HCT116 (cell line): ENCODE measurements around the gene NR4A1. TPM values are rescaled to one million over a fixed set of nuclear protein-coding genes. Genes with fewer than 3 reads are reported as not detected.
A peak's percentile ranks its signal among the peaks of the same experiment; 100 is the strongest.

Source experiments
- ATAC-seq: fragments of 200-7000 bp; cut with Tn5 transposase; 2 replicates; pipeline ENCODE4 v1.9.1; 2020; ENCODE audit warnings: mild to moderate bottlenecking, moderate library complexity
- BruUV-seq: library from RNA; stranded (reverse); fragments of 400-500 nt; replicated peaks from 2 replicates; lab custom pipeline; 2021; lab: Mats Ljungman, UMichigan
- CTCF ChIA-PET: fragments of 300-600 bp; sonication (Branson Sonifier 250); formaldehyde crosslinking; loops from one replicate; lab custom pipeline; 2021; ENCODE audit warnings: antibody characterized with exemption; lab: Charles Lee
- POLR2A ChIA-PET: fragments of 300-600, 350-600 bp; sonication (Branson Sonifier 250); formaldehyde crosslinking; loops from one replicate; lab custom pipeline; 2021; ENCODE audit warnings: antibody characterized with exemption; lab: Charles Lee
- RAD21 ChIA-PET, 2 experiments: fragments of 300-600 bp; sonication (Branson Sonifier 250); formaldehyde crosslinking; loops; one replicate each; lab custom pipeline; 2023; ENCODE audit warnings: low total read pairs in 2 of 2; ENCODE audit not compliant: uncharacterized antibody in 2 of 2, unreplicated experiment in 2 of 2, low non-redundant PET in 1 of 2; lab: Charles Lee
- DNase-seq: peaks from one replicate; pipeline ENCODE4 v3.0.0-alpha.2; 2010; ENCODE audit warnings: low read depth, low spot score
- H2AFZ ChIP-seq: fragments of 200-600 bp; shearing (Covaris generic), sonication (generic); 2 replicates; pipeline ENCODE4 v1.6.1; 2017; ENCODE audit warnings: low read depth, mixed run types, mixed read lengths, antibody characterized with exemption, low read length; ENCODE audit not compliant: poor library complexity, severe bottlenecking
- H3K27ac ChIP-seq: 2 replicates; pipeline ENCODE4 v1.5.1; 2012; ENCODE audit warnings: low read depth, low read length
- H3K27me3 ChIP-seq: fragments of 200-600 bp; sonication (generic); 2 replicates; pipeline ENCODE4 v1.6.1; 2016; ENCODE audit warnings: mixed run types, low read length, mixed read lengths; ENCODE audit not compliant: insufficient read depth
- H3K36me3 ChIP-seq, 2 experiments: fragments of 200-500 bp in 1 of 2; fragments of 200-600 bp in 1 of 2; sonication (Bioruptor generic) in 1 of 2; sonication (generic) in 1 of 2; 2 replicates each; pipeline versions ENCODE4 v1.5.1 to v1.6.1; 2014 to 2016; ENCODE audit warnings: low read length in 2 of 2, inconsistent platforms in 1 of 2, mixed read lengths in 1 of 2, mixed run types in 1 of 2; ENCODE audit not compliant: insufficient read depth in 2 of 2, control insufficient read depth in 1 of 2
- H3K4me1 ChIP-seq, 2 experiments: fragments of 200-600 bp in 1 of 2; sonication (generic) in 1 of 2; 2 replicates each; pipeline versions ENCODE4 v1.5.1 to v1.6.1; 2012 to 2017; ENCODE audit warnings: low read length in 2 of 2, inconsistent platforms in 1 of 2, mild to moderate bottlenecking in 1 of 2, mixed read lengths in 1 of 2, mixed run types in 1 of 2, moderate library complexity in 1 of 2; ENCODE audit not compliant: insufficient read depth in 2 of 2, control insufficient read depth in 1 of 2
- H3K4me2 ChIP-seq: fragments of 200-600 bp; sonication (generic); 2 replicates; pipeline ENCODE4 v1.6.1; 2017; ENCODE audit warnings: mixed run types, low read length, mixed read lengths
- H3K4me3 ChIP-seq, 2 experiments: fragments of 200-600 bp in 1 of 2; sonication (generic) in 1 of 2; replicated peaks in 1 of 2; 2 replicates each; pipeline ENCODE4 v1.5.1; 2011 to 2016; ENCODE audit warnings: low read length in 2 of 2, control low read depth in 1 of 2, low read depth in 1 of 2, mild to moderate bottlenecking in 1 of 2, mixed read lengths in 1 of 2, mixed run types in 1 of 2
- H3K79me2 ChIP-seq: fragments of 200-600 bp; sonication (generic); 2 replicates; pipeline ENCODE4 v1.6.1; 2017; ENCODE audit warnings: mild to moderate bottlenecking, mixed run types, low read length, moderate library complexity, mixed read lengths; ENCODE audit not compliant: insufficient read depth
- H3K9ac ChIP-seq: fragments of 200-600 bp; sonication (generic); 2 replicates; pipeline ENCODE4 v1.6.1; 2016; ENCODE audit warnings: low read length, mixed read lengths
- H3K9me2 ChIP-seq: fragments of 200-600 bp; sonication (generic), shearing (Covaris generic); 2 replicates; pipeline ENCODE4 v1.6.1; 2017; ENCODE audit warnings: mixed run types, mild to moderate bottlenecking, moderate library complexity; ENCODE audit not compliant: insufficient read depth
- H3K9me3 ChIP-seq, 2 experiments: fragments of 200-500 bp in 1 of 2; fragments of 200-600 bp in 1 of 2; sonication (Bioruptor generic) in 1 of 2; sonication (generic) in 1 of 2; 2 replicates each; pipeline ENCODE4 v1.6.1; 2014 to 2017; ENCODE audit warnings: low read length in 2 of 2, mixed read lengths in 2 of 2, inconsistent platforms in 1 of 2, low read depth in 1 of 2, mild to moderate bottlenecking in 1 of 2, mixed run types in 1 of 2, moderate library complexity in 1 of 2; ENCODE audit not compliant: control insufficient read depth in 1 of 2, insufficient read depth in 1 of 2
- H4K20me1 ChIP-seq: fragments of 200-600 bp; sonication (generic), shearing (Covaris generic); 2 replicates; pipeline ENCODE4 v1.6.1; 2017; ENCODE audit warnings: mixed run types, mild to moderate bottlenecking, moderate library complexity; ENCODE audit not compliant: insufficient read depth
- CTCF ChIP-seq, 3 experiments: fragments of 200-600 bp in 1 of 3; sonication (generic) in 1 of 3; IDR thresholded peaks in 2 of 3; conservative IDR thresholded peaks in 1 of 3; 2 replicates each; pipeline ENCODE4 v1.5.1; 2012 to 2017; ENCODE audit warnings: low read depth in 2 of 3, low read length in 2 of 3, antibody characterized with exemption in 1 of 3, borderline replicate concordance in 1 of 3, control low read depth in 1 of 3, mild to moderate bottlenecking in 1 of 3, mixed read lengths in 1 of 3, mixed run types in 1 of 3, moderate library complexity in 1 of 3; ENCODE audit not compliant: insufficient read depth in 1 of 3
- ELF1 ChIP-seq: IDR thresholded peaks from 2 replicates; pipeline ENCODE4 v1.6.1; 2012; ENCODE audit warnings: low read depth, borderline replicate concordance
- POLR2AphosphoS5 ChIP-seq: IDR thresholded peaks from 2 replicates; pipeline ENCODE4 v1.6.1; 2011; ENCODE audit warnings: mild to moderate bottlenecking, low read depth, low read length, moderate library complexity
- YY1 ChIP-seq: IDR thresholded peaks from 2 replicates; pipeline ENCODE4 v1.6.1; 2011; ENCODE audit warnings: low read length, low read depth, moderate library complexity, mild to moderate bottlenecking; ENCODE audit not compliant: insufficient replicate concordance; ENCODE audit errors: extremely low read depth
- intact Hi-C: fragments of 100-400 bp; cut with micrococcal nuclease; formaldehyde crosslinking; loops from 2 replicates; pipeline ENCODE4 v1.10.0; 2022
- total RNA-seq: library from RNA; stranded (reverse); gene quantifications from one replicate; pipeline ENCODE4 v1.2.1, GENCODE V29; 2021; ENCODE audit not compliant: unreplicated experiment

Gene NR4A1
- total RNA-seq, 1 experiment from 2014 or later = 35.3 TPM

- no peaks in the 10 kb centered on the region for H3K79me2 ChIP-seq
- no TSS peak for BruUV-seq
- H3K9me2 ChIP-seq = no peaks in the 10 kb centered on the region
- H4K20me1 ChIP-seq = no peaks in the 10 kb centered on the region
- H3K4me1 ChIP-seq = peaks cover 14 to 51% of the 10 kb centered on the region in 2 experiments
- no peaks in the 10 kb centered on the region for H3K36me3 ChIP-seq
- no peak overlapping the region for H3K27ac ChIP-seq
- 0 out of 2 replicates have a peak overlapping the region, but pooled peaks have one; percentile 14 for H3K4me2 ChIP-seq
- H3K4me3 ChIP-seq = no peak overlapping the region
- ChIA-PET RAD21 (interaction anchor here (0.8 to 3.0 kb wide), 3 partner anchors 16 to 17 kb away, joined by 3 to 21 read pairs (median 5); no protein-coding TSS in a partner anchor), POLR2A (no interaction called here), CTCF (interaction anchor here (0.8 to 7.9 kb wide), 12 partner anchors 9 to 626 kb away, joined by 3 to 137 read pairs (median 4); partner anchors contain the start of gene TAMALIN)
- ATAC-seq = peak; percentile 27
- DNase-seq = no peak
- no peaks in the 10 kb centered on the region for H3K27me3 ChIP-seq
- H3K9me3 ChIP-seq = no peaks in the 10 kb centered on the region
- intact Hi-C loops = loop anchor here (1.0 to 5.0 kb wide), 2 partner anchors 27 to 128 kb away; no protein-coding TSS in a partner anchor
- H2AFZ ChIP-seq = no peak overlapping the region
- H3K9ac ChIP-seq = no peak overlapping the region
- TF ChIP-seq YY1 (no peak), POLR2AphosphoS5 (no peak), CTCF (IDR thresholded peaks at IDR 0.05 in 2 of 3, conservative IDR thresholded peaks at IDR 0.05 in 1 of 3; ENCODE audit: borderline replicate concordance in 1 of 3, insufficient read depth in 1 of 3, low read depth in 2 of 3, low read length in 2 of 3) (peak in 2 of 3 experiments; percentile 72 to 84; a peak in 4 of 6 replicates), ELF1 (no peak)
These were observed 30.5 kb upstream of the NR4A1 start for GRCh38 chr12:52020539-52021336.
